ENCODE data around the gene TMEM200C. TPM values are rescaled to one million over a fixed set of nuclear protein-coding genes. Genes with fewer than 3 reads are reported as not detected.

Gene TMEM200C
- polyA plus RNA-seq (2013, experiment 1 of 2) = 4.2 TPM
- 2.9 TPM for polyA plus RNA-seq (2013, experiment 2 of 2)

DNA sequence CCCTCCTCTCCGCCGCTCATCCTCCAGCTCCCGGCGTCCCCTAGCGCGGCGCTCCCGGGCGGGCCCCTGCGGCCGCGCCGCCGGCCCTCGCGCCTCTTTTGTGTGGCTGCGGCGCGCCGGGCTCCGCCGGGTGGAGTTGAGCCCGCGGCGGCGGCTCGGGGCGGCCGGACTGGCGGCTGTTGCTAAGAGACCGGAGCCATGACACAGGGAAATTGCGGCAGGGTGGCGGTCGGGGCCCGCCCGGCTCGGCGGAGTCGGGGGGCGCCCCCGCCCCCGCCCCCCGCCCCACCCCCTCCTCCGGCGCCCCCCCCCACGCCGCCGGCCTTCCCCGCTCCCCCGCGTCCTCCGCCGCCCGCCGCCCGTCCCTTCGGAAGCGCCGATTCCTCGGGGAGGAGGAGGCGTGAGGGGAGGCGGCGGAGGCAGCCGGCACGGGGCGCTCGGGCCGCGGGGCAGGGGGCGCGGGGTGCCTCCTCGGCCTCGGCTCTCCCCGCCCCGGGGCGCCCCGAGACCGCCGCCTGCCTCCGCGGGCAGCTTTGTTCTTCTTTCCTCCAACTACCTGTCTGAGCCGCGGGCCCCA, at the start of gene TMEM200C:
Gene TMEM200C (minus strand): TSS at position 224 of the 577 bp plus-strand sequence. CDS start 3,459 bp downstream, outside the sequence.
- H3K27ac ChIP-seq (ENCODE audit: low read depth, low read length, severe bottlenecking) = peak within 1 kb of the TSS; percentile 86
- WGBS, 2 experiments (ENCODE audit: insufficient coverage in 2 of 2) = 0% methylated on average over 28 to 41 of the region's 83 CpGs
- peak within 1 kb of the TSS; percentile 66 for H3K4me3 ChIP-seq (ENCODE audit: extremely low read depth, insufficient read depth, low read length, poor library complexity, severe bottlenecking)
- no peaks in the 10 kb centered on the region for H3K9me3 ChIP-seq (ENCODE audit: control insufficient read depth, low read length)
- H3K4me1 ChIP-seq (ENCODE audit: control insufficient read depth, insufficient read depth, low read length, poor library complexity, severe bottlenecking) = peaks cover 19% of the 10 kb centered on the region
- peaks cover 8% of the 10 kb centered on the region for H3K36me3 ChIP-seq (ENCODE audit: control insufficient read depth, insufficient read depth, low read length)

- H3K36me3 ChIP-seq (ENCODE audit: control insufficient read depth, insufficient read depth, low read length) = no peaks in the 10 kb centered on the region
- H3K4me1 ChIP-seq (ENCODE audit: control insufficient read depth, insufficient read depth, low read length, poor library complexity, severe bottlenecking) = peaks cover 20% of the 10 kb centered on the region
- no peak overlapping the region for H3K27ac ChIP-seq (ENCODE audit: low read depth, low read length, severe bottlenecking)
- no CpG with 5 or more reads among the region's 3 CpGs for WGBS, 2 experiments (ENCODE audit: insufficient coverage in 2 of 2)
- no peak overlapping the region for H3K4me3 ChIP-seq (ENCODE audit: extremely low read depth, insufficient read depth, low read length, poor library complexity, severe bottlenecking)
- H3K9me3 ChIP-seq (ENCODE audit: control insufficient read depth, low read length) = no peaks in the 10 kb centered on the region
These were observed 49.1 kb upstream of the TMEM200C start for GRCh38 chr18:5944448-5944847.

DNA sequence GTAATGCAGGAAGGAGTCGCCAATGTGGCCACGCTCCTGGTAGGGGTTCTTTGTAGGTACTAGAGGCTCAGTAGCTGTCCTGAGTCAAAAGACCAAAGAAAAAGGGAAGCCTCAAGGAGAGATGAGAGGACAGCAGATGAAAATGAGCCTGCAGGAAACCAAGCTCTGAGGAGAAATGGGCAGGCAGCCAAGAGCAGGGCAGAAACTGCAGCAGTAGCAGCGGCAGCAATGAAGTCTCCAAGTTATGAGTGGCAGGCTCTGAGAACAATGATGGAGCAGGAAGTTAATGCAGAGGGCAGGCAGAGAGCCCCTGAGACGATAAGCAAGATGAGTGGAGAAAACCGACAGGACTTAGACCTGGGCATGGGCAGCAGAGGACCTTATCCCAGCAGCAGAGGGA, 48.2 kb upstream of the TMEM200C start:
- Histone ChIP-seq H3K9me3 (ENCODE audit: control insufficient read depth, low read length) (no peaks in the 10 kb centered on the region), H3K27ac (ENCODE audit: low read depth, low read length, severe bottlenecking) (no peak overlapping the region), H3K36me3 (ENCODE audit: control insufficient read depth, insufficient read depth, low read length) (no peaks in the 10 kb centered on the region), H3K4me3 (ENCODE audit: extremely low read depth, insufficient read depth, low read length, poor library complexity, severe bottlenecking) (no peak overlapping the region), H3K4me1 (ENCODE audit: control insufficient read depth, insufficient read depth, low read length, poor library complexity, severe bottlenecking) (peaks cover 13% of the 10 kb centered on the region)
- WGBS, 2 experiments (ENCODE audit: insufficient coverage in 2 of 2) = 94% methylated on average over 5 of the region's 5 CpGs

DNA sequence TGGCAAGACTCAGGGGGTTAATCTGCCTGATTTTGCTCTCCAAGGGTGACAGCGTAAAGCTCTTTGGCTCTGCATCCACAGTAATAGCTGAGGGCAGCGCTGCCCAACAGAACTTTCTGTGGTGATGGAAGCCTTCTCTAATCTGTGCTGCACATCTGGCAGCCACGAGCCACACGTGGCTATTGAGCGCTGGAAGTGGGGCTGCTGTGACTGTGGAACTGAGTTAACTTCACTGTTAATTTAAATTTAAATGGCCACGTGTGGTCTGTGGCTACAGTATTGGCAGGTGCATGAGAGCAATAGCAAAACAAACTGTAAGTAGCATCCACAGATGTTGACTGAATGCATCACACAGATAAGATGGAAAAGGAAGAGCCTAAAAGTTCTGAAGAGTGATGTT, 47.3 kb upstream of the TMEM200C start:
- Histone ChIP-seq H3K4me3 (ENCODE audit: extremely low read depth, insufficient read depth, low read length, poor library complexity, severe bottlenecking) (no peak overlapping the region), H3K36me3 (ENCODE audit: control insufficient read depth, insufficient read depth, low read length) (no peaks in the 10 kb centered on the region), H3K4me1 (ENCODE audit: control insufficient read depth, insufficient read depth, low read length, poor library complexity, severe bottlenecking) (peaks cover 13% of the 10 kb centered on the region), H3K27ac (ENCODE audit: low read depth, low read length, severe bottlenecking) (no peak overlapping the region), H3K9me3 (ENCODE audit: control insufficient read depth, low read length) (no peaks in the 10 kb centered on the region)
- 63 to 72% methylated on average over 5 to 6 of the region's 6 CpGs for WGBS, 2 experiments (ENCODE audit: insufficient coverage in 2 of 2)

DNA sequence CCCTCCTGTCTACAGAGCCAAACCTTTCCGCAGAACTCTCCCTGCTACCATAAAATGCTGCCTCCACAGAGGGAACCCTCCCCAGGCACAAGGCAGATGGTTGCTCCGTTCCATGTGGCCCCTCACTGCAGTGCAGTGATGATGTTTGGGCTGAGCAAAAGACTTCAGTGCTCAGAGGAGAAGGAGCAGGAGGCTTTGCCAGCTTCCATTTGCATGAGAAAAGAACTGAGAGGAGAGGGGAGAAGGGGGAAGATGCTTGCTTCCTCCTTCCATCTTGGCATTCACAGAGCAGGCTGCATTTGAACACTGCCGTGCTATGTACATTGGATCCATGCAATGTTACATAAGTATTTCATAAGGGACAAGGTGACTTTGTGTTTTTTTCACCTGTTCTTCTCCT, 46.6 kb upstream of the TMEM200C start:
- Histone ChIP-seq H3K27ac (ENCODE audit: low read depth, low read length, severe bottlenecking) (no peak overlapping the region), H3K9me3 (ENCODE audit: control insufficient read depth, low read length) (no peaks in the 10 kb centered on the region), H3K4me1 (ENCODE audit: control insufficient read depth, insufficient read depth, low read length, poor library complexity, severe bottlenecking) (peaks cover 13% of the 10 kb centered on the region), H3K4me3 (ENCODE audit: extremely low read depth, insufficient read depth, low read length, poor library complexity, severe bottlenecking) (no peak overlapping the region), H3K36me3 (ENCODE audit: control insufficient read depth, insufficient read depth, low read length) (no peaks in the 10 kb centered on the region)
- WGBS, 2 experiments (ENCODE audit: insufficient coverage in 2 of 2) = 31 to 42% methylated on average over 2 of the region's 3 CpGs

DNA sequence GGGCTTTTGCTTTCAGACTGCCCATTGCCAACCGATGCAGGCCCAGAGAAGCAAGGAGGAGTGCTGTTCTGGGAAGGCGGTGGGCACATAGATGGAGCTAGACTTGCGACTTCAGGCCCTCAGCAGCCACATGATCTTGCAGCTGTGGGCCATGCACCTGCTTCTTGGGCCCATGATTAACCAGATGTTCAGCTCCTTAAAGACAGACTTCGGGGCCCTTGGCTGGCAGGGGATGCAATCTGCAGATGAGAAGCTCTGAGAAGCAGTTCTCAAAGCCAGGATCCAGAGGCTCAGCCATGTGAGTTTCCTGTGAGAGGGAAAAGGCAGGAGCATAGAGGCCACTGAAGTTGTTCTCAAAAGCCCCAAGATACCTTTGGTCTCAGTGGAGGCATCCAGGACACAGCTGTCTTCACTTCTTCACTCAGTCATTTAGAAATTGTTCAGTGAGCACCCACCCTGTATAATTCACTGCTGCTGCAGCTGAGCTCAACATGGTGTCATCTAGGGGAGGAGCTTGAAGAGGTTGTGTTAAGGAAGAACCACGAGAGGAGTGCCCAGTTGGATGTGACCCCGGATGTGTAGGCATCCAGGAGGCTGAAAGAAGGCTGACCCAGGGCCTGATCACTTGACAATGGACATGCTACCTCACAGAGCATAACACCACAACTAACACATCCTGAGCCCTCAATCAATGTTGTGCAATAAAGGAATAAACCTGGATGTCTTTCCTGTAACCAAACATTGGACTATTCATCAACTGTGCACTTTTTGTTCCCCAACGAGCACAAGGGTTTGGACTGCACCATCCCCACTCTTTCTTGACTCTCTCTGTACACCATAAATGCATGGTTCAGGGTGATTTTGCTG, 44.7 kb upstream of the TMEM200C start:
- Histone ChIP-seq H3K9me3 (ENCODE audit: control insufficient read depth, low read length) (no peaks in the 10 kb centered on the region), H3K27ac (ENCODE audit: low read depth, low read length, severe bottlenecking) (no peak overlapping the region), H3K36me3 (ENCODE audit: control insufficient read depth, insufficient read depth, low read length) (no peaks in the 10 kb centered on the region), H3K4me3 (ENCODE audit: extremely low read depth, insufficient read depth, low read length, poor library complexity, severe bottlenecking) (no peak overlapping the region), H3K4me1 (ENCODE audit: control insufficient read depth, insufficient read depth, low read length, poor library complexity, severe bottlenecking) (peaks cover 13% of the 10 kb centered on the region)
- 93 to 98% methylated on average over 5 to 7 of the region's 7 CpGs for WGBS, 2 experiments (ENCODE audit: insufficient coverage in 2 of 2)

- H3K4me1 ChIP-seq (ENCODE audit: control insufficient read depth, insufficient read depth, low read length, poor library complexity, severe bottlenecking) = no peaks in the 10 kb centered on the region
- no peak overlapping the region for H3K4me3 ChIP-seq (ENCODE audit: extremely low read depth, insufficient read depth, low read length, poor library complexity, severe bottlenecking)
- no peaks in the 10 kb centered on the region for H3K36me3 ChIP-seq (ENCODE audit: control insufficient read depth, insufficient read depth, low read length)
- H3K27ac ChIP-seq (ENCODE audit: low read depth, low read length, severe bottlenecking) = no peak overlapping the region
- WGBS, 2 experiments (ENCODE audit: insufficient coverage in 2 of 2) = 93 to 100% methylated on average over 2 to 3 of the region's 3 CpGs
- no peaks in the 10 kb centered on the region for H3K9me3 ChIP-seq (ENCODE audit: control insufficient read depth, low read length)
These were observed 42.5 kb upstream of the TMEM200C start for GRCh38 chr18:5937795-5938194.

DNA sequence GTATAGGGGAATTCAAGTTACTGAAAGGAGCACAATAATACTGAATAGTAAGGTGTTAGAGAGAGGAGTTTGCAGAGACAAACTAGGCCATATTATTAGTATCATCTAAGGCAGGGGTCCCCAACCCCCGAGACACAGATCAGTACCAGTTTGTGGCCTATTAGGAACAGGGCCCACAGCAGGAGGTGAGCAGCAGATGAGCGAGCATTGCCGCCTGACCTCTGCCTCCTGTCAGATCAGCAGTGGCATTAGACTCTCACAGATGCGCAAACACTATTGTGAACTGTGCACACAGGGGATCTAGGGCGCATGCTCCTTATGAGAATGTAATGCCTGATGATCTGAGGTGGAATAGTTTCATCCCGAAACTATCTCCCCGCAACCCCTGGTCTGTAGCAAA, 41.8 kb upstream of the TMEM200C start:
- no peak overlapping the region for H3K4me3 ChIP-seq (ENCODE audit: extremely low read depth, insufficient read depth, low read length, poor library complexity, severe bottlenecking)
- WGBS, 2 experiments (ENCODE audit: insufficient coverage in 2 of 2) = 87 to 91% methylated on average over 2 to 6 of the region's 7 CpGs

GRCh38 chr18:5930789-5931188, 35.5 kb upstream of the TMEM200C start:
- Histone ChIP-seq H3K27ac (ENCODE audit: low read depth, low read length, severe bottlenecking) (no peak overlapping the region), H3K9me3 (ENCODE audit: control insufficient read depth, low read length) (no peaks in the 10 kb centered on the region), H3K36me3 (ENCODE audit: control insufficient read depth, insufficient read depth, low read length) (no peaks in the 10 kb centered on the region), H3K4me1 (ENCODE audit: control insufficient read depth, insufficient read depth, low read length, poor library complexity, severe bottlenecking) (no peaks in the 10 kb centered on the region), H3K4me3 (ENCODE audit: extremely low read depth, insufficient read depth, low read length, poor library complexity, severe bottlenecking) (no peak overlapping the region)
- 92 to 100% methylated on average over 1 of the region's 2 CpGs for WGBS, 2 experiments (ENCODE audit: insufficient coverage in 2 of 2)

More for the DNA sequence above, 41.8 kb upstream of the TMEM200C start:
- no peak overlapping the region for H3K27ac ChIP-seq (ENCODE audit: low read depth, low read length, severe bottlenecking)
- no peaks in the 10 kb centered on the region for H3K4me1 ChIP-seq (ENCODE audit: control insufficient read depth, insufficient read depth, low read length, poor library complexity, severe bottlenecking)
- no peaks in the 10 kb centered on the region for H3K36me3 ChIP-seq (ENCODE audit: control insufficient read depth, insufficient read depth, low read length)
- H3K9me3 ChIP-seq (ENCODE audit: control insufficient read depth, low read length) = no peaks in the 10 kb centered on the region

DNA sequence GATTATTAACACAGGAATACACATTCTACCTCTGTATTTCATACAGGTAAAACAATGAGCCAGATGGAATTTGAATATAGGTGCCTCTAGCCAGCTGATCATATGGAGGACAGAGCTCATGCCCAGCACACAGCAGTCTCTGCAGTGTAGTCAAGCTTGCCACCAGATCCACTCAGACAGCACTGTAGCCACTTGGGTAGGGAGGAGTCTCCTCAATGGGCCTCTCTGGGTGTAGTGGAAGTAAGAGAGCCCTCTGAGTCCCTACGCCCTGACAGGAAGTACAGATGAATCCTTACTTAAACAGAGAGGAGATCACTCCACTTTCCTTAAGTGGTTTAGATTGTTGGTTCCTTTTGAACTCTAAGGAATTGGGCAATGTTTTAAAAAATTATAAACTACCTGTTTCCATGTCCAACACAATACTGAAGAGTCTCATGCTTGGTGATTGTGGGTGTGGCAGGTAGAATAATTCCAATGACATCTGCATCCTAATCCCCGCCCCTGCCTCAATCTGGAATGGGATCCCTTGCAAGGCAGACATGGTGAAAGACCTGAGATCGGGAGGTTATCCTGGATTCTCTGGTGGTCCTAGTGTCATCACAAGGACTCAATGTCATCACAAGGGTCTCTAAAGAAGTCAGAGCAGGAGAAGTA, 23.0 kb upstream of the TMEM200C start:
- Histone ChIP-seq H3K36me3 (ENCODE audit: control insufficient read depth, insufficient read depth, low read length) (no peaks in the 10 kb centered on the region), H3K4me1 (ENCODE audit: control insufficient read depth, insufficient read depth, low read length, poor library complexity, severe bottlenecking) (no peaks in the 10 kb centered on the region), H3K4me3 (ENCODE audit: extremely low read depth, insufficient read depth, low read length, poor library complexity, severe bottlenecking) (no peak overlapping the region), H3K27ac (ENCODE audit: low read depth, low read length, severe bottlenecking) (no peak overlapping the region), H3K9me3 (ENCODE audit: control insufficient read depth, low read length) (no peaks in the 10 kb centered on the region)
- WGBS, 2 experiments (ENCODE audit: insufficient coverage in 2 of 2) = 83 to 100% methylated on average over 2 of the region's 3 CpGs

All from mesodermal cell (in vitro differentiated cells).